DMS79 (cell line): Measurements from ENCODE around the gene LSM3.
A peak's percentile ranks its signal among the peaks of the same experiment; 100 is the strongest.

Source experiments
- DNase-seq: peaks from one replicate; lab custom pipeline; 2025; lab: John Stamatoyannopoulos, UW

LSM3 gene

GRCh38 chr3:14178247-14179113 lies at the start of gene LSM3, which contains the start of gene XPC:
Gene LSM3, plus strand, starts transcription at chr3:14178817. Its CDS starts 44 bp downstream, at chr3:14178861.
Gene XPC, minus strand, starts transcription at chr3:14178601. Its CDS starts 33 bp downstream, at chr3:14178568.
- peak; percentile 86 for DNase-seq

- DNase-seq = no peak
Observed at GRCh38 chr3:14129296-14129695, 49.3 kb upstream of the LSM3 start.

GRCh38 chr3:14130230-14130629 lies 48.4 kb upstream of the LSM3 start:
- no peak for DNase-seq

- no peak for DNase-seq
Observed at GRCh38 chr3:14130707-14131106, 47.9 kb upstream of the LSM3 start.

- DNase-seq = no peak
Observed at GRCh38 chr3:14131134-14131533, 47.5 kb upstream of the LSM3 start.

GRCh38 chr3:14132120-14132519 lies 46.5 kb upstream of the LSM3 start:
- no peak for DNase-seq

- DNase-seq = no peak
Observed at GRCh38 chr3:14132689-14133088, 45.9 kb upstream of the LSM3 start.

- DNase-seq = no peak
Observed at GRCh38 chr3:14133188-14133800, 45.3 kb upstream of the LSM3 start.

- no peak for DNase-seq
Observed at GRCh38 chr3:14133876-14134275, 44.7 kb upstream of the LSM3 start.

- no peak for DNase-seq
Observed at GRCh38 chr3:14134291-14134690, 44.3 kb upstream of the LSM3 start.

- no peak for DNase-seq
Observed at GRCh38 chr3:14135581-14135980, 43.0 kb upstream of the LSM3 start.

GRCh38 chr3:14137004-14137403 lies 41.6 kb upstream of the LSM3 start:
- DNase-seq = no peak

GRCh38 chr3:14137445-14137844 lies 41.2 kb upstream of the LSM3 start:
- DNase-seq = no peak

- DNase-seq = no peak
Observed at GRCh38 chr3:14138109-14138877, 40.3 kb upstream of the LSM3 start.

- DNase-seq = no peak
Observed at GRCh38 chr3:14138878-14139655, 39.5 kb upstream of the LSM3 start.

GRCh38 chr3:14139771-14140170 lies 38.8 kb upstream of the LSM3 start:
- no peak for DNase-seq

- DNase-seq = no peak
Observed at GRCh38 chr3:14140668-14141067, 37.9 kb upstream of the LSM3 start.

GRCh38 chr3:14141144-14141543 lies 37.5 kb upstream of the LSM3 start:
- DNase-seq = no peak

GRCh38 chr3:14141602-14142341 lies 36.8 kb upstream of the LSM3 start:
- DNase-seq = peak; percentile 25

GRCh38 chr3:14142567-14143270 lies 35.9 kb upstream of the LSM3 start:
- peak; percentile 16 for DNase-seq
